Dedifferentiated amniotic fluid mesenchymal stem cell (primary cell): ENCODE data around the gene ZNF212.
"Not testable (repeated sequence)": the region's sequence is repeated elsewhere in the genome, so short reads cannot be mapped to it uniquely, and the experiment has no call there.

Source experiments
- DNase-seq: peaks from one replicate; pipeline ENCODE4 v3.0.0-alpha.2; 2016; ENCODE audit errors: extremely low spot score

The ZNF212 gene

GRCh38 chr7:149252378-149252777 lies 12.9 kb downstream of the ZNF212 start:
- no peak for DNase-seq

GRCh38 chr7:149253665-149254064 lies 14.2 kb downstream of the ZNF212 start:
- DNase-seq, result no peak

GRCh38 chr7:149254181-149254858 lies 14.9 kb downstream of the ZNF212 start:
- no peak for DNase-seq

- DNase-seq, result no peak
These were observed 15.7 kb downstream of the ZNF212 start for GRCh38 chr7:149255174-149255573.

GRCh38 chr7:149256568-149256967 lies 17.1 kb downstream of the ZNF212 start:
- no peak for DNase-seq

- DNase-seq, result no peak
These were observed 17.7 kb downstream of the ZNF212 start for GRCh38 chr7:149257146-149257545.

- peak; percentile 42 for DNase-seq
These were observed 21.9 kb downstream of the ZNF212 start for GRCh38 chr7:149261316-149261828.

- DNase-seq, result peak; percentile 82
These were observed 22.6 kb downstream of the ZNF212 start, which contains the start of gene ZNF783 for GRCh38 chr7:149261829-149262617. Gene ZNF783 (plus strand): TSS chr7:149262196. CDS start chr7:149262334, 138 bp downstream.

GRCh38 chr7:149266451-149266850 lies 27.0 kb downstream of the ZNF212 start:
- DNase-seq, result no peak

- DNase-seq, result no peak
These were observed 28.3 kb downstream of the ZNF212 start for GRCh38 chr7:149267733-149268132.

GRCh38 chr7:149274424-149274823 lies 35.0 kb downstream of the ZNF212 start:
- DNase-seq, result not testable (repeated sequence)

- DNase-seq, result no peak
These were observed 38.4 kb downstream of the ZNF212 start for GRCh38 chr7:149277871-149278270.

- DNase-seq, result no peak
These were observed 38.9 kb downstream of the ZNF212 start for GRCh38 chr7:149278396-149278795.

GRCh38 chr7:149279111-149279743 lies 39.8 kb downstream of the ZNF212 start:
- no peak for DNase-seq

GRCh38 chr7:149280151-149280550 lies 40.7 kb downstream of the ZNF212 start:
- DNase-seq, result no peak

- DNase-seq, result no peak
These were observed 41.4 kb downstream of the ZNF212 start for GRCh38 chr7:149280661-149281507.

- no peak for DNase-seq
These were observed 42.3 kb downstream of the ZNF212 start for GRCh38 chr7:149281508-149282330.

- no peak for DNase-seq
These were observed 42.8 kb downstream of the ZNF212 start for GRCh38 chr7:149282331-149282655.

GRCh38 chr7:149283321-149283720 lies 43.9 kb downstream of the ZNF212 start:
- no peak for DNase-seq

- DNase-seq, result no peak
These were observed 44.9 kb downstream of the ZNF212 start for GRCh38 chr7:149284343-149284742.
